Left ventricle myocardium superior (tissue), 1 donor: Measurements from ENCODE around the gene KYAT1. TPM values are rescaled to one million over a fixed set of nuclear protein-coding genes. Genes with fewer than 3 reads are reported as not detected.

Source experiments
- ATAC-seq: fragments of 200-7000 bp; cut with Tn5 transposase; one replicate; pipeline ENCODE4 v1.9.1; 2020; ENCODE audit warnings: mild to moderate bottlenecking, moderate library complexity
- DNase-seq: peaks from one replicate; pipeline ENCODE4 v3.0.0-alpha.2; 2020
- intact Hi-C: fragments of 100-400 bp; cut with micrococcal nuclease; formaldehyde crosslinking; loops from one replicate; pipeline ENCODE4 v1.11.0; 2022
- long read RNA-seq: library from polyadenylated mRNA; unstranded; transcript quantifications from one replicate; pipeline ENCODE4 v2.0.0, GENCODE V29; 2021
- total RNA-seq: library from RNA; stranded (reverse); fragmentation: NEBNext Ultra II Directional; extraction: Animal tissue kit (Norgen Biotek cat#: 25700); gene quantifications from one replicate; pipeline ENCODE4 v1.2.1, GENCODE V29; 2021
- donor health status: DM: no; HTN: yes; CAD: no; lungs with severe emphysema.

The KYAT1 gene
- 16.6 TPM for total RNA-seq
- long read RNA-seq, transcript KYAT1-201 (13 exons, 1,903 nt): major isoform, 10 of 27 reads
- long read RNA-seq, partial matches to known transcripts: 11 of 27 reads
- long read RNA-seq, other reads (novel, unspliced or antisense): 6 of 27 reads

DNA sequence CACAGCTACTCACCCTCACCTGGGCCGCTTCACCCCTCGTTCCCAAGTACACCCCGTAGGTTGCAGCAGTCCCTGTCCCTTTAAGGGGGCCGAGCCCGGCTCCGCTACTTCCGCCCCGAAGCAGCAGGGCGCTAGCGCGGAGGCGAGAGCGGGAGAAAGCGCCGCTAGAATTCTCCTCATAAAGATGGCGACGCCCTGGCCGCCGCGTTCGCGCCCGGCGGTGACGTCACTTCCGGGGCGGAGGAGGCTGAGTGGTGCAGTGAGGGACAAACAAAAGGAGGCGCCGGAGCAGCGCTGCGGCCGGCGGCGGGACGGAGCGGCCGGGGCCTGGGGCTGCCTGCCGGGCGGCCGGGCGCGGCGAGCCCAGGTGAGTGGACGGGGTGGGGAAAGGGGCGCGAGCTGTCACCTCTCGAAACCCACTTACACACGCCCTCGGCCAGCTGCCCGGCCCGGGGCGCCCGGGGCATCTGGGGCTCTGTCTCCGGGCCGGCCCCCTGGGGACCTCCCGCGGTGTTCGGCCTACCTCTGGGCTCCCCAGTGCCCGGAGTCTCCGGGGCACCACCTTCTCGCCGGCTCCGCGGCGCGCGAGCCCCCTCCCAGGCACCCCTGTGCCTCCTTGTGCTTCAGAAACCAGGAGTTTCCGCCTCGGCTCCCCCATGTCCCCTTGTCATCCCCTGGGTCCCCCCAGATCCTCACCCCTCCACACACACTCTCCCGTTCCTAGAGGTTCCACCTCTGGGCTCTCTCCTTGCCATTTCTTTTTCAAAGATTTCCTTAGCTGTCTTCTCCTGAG is at the start of gene KYAT1, which contains the start of gene LRRC8A:
KYAT1 (minus strand) TSS at position 67 of the 793 bp plus-strand sequence. CDS start 36,545 bp downstream, outside the sequence.
LRRC8A (plus strand) TSS at position 250 of the 793 bp plus-strand sequence. CDS start 25,032 bp downstream, outside the sequence.
- peak; percentile 99 for DNase-seq
- ATAC-seq: peak; percentile 90
- intact Hi-C loops: no loop called here

GRCh38 chr9:128929560-128929959 is 47.8 kb upstream of the KYAT1 start:
- ATAC-seq (no peak), DNase-seq (no peak)
- intact Hi-C loops: loop anchor here (5.0 kb wide), 1 partner anchor 67 kb away; no protein-coding TSS in a partner anchor

GRCh38 chr9:128928624-128929023 is 46.9 kb upstream of the KYAT1 start:
- ATAC-seq (no peak), DNase-seq (no peak)
- intact Hi-C loops: loop anchor here (5.0 kb wide), 1 partner anchor 66 kb away; no protein-coding TSS in a partner anchor

DNA sequence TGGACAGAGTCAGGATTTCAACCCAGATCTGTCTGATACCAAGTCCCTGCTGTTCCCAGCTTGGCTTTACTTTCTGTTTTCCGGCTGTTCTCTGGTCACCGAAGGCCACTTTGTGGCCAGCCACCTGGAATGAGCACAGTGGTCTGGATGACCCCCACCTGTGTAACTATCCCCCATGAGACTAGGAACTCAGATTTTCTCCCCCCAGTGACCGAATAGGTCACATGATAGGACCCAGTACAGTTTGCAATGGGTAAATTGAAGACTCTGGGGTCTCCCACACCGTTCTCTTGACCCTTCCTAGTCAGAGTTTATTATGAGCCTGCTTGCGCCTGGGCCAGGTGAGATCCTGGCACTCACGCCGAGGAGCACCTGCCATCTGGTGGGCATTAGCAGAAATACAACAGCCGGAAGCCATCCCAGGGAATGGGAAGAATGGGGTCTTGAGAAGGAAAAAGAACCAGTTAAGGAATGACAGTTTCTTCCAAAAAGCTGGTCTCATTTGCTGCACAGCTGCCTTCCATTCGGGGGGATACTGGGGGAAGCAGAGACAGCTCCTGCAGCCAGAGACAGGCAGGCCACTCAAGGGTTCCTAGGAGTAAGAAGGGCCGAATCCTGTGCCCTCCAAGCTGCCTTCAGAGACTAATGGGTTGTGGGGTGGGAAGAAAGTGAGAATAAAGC is 46.1 kb upstream of the KYAT1 start:
- DNase-seq (peak; percentile 68), ATAC-seq (peak; percentile 76)
- intact Hi-C loops: loop anchor here (5.0 kb wide), 1 partner anchor 66 kb away; no protein-coding TSS in a partner anchor

GRCh38 chr9:128923493-128923883 is 41.7 kb upstream of the KYAT1 start:
- intact Hi-C loops: no loop called here
- ATAC-seq: no peak
- no peak for DNase-seq

GRCh38 chr9:128921881-128922763 is 40.4 kb upstream of the KYAT1 start:
- intact Hi-C loops: no loop called here
- peak; percentile 68 for ATAC-seq
- DNase-seq: peak; percentile 76

- peak; percentile 86 for DNase-seq
- intact Hi-C loops: no loop called here
- peak; percentile 76 for ATAC-seq
Observed at GRCh38 chr9:128920381-128921058, 38.8 kb upstream of the KYAT1 start, which contains the start of gene PHYHD1. PHYHD1 (plus strand) TSS chr9:128920982; CDS start chr9:128922324, 1,342 bp downstream.

DNA sequence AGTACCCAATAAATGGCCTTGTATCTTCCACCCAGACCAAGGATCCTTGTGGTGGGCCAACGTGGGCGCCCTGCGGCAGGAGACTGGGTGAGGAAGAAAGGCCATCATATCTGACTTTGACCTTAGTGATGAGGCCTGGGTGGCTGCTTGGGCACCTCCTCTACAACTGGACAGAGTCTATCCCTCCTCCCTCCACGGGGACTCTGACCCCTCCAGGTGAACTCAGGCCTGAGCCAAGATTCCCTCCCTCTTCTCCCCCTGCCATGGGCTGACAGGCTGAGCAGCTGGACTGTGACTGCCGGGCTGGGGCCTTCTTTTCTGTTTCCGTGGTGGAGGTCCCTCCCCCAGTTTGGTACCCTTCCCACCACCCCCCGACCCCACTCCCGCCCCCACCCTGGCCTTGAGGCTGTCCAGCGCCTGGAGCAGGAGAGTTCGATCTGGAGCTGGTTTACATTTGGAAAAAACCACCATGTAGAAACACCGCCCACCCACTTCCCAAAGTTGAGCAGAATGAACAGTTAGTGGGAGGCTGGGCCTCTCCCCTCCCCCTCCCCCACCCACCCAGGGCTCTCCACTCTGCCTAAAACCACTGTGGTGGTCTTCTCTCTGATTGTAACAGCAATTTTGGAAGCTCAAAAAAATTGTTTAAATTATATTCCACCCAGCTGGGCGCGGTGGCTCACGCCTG is 37.8 kb upstream of the KYAT1 start:
- no peak for DNase-seq
- intact Hi-C loops: no loop called here
- ATAC-seq: no peak

- ATAC-seq (no peak), DNase-seq (no peak)
- intact Hi-C loops: no loop called here
Observed at GRCh38 chr9:128918921-128919320, 37.2 kb upstream of the KYAT1 start.

DNA sequence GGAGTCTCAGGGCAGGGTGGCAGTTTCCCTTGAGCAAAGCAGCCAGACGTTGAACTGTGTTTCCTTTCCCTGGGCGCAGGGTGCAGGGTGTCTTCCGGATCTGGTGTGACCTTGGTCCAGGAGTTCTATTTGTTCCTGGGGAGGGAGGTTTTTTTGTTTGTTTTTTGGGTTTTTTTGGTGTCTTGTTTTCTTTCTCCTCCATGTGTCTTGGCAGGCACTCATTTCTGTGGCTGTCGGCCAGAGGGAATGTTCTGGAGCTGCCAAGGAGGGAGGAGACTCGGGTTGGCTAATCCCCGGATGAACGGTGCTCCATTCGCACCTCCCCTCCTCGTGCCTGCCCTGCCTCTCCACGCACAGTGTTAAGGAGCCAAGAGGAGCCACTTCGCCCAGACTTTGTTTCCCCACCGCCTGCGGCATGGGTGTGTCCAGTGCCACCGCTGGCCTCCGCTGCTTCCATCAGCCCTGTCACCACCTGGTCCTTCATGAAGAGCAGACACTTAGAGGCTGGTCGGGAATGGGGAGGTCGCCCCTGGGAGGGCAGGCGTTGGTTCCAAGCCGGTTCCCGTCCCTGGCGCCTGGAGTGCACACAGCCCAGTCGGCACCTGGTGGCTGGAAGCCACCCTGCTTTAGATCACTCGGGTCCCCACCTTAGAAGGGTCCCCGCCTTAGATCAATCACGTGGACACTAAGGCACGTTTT is 35.5 kb upstream of the KYAT1 start:
- peak; percentile 47 for ATAC-seq
- peak; percentile 84 for DNase-seq
- intact Hi-C loops: no loop called here

GRCh38 chr9:128916745-128917144 is 35.0 kb upstream of the KYAT1 start:
- intact Hi-C loops: no loop called here
- no peak for ATAC-seq
- no peak for DNase-seq

DNA sequence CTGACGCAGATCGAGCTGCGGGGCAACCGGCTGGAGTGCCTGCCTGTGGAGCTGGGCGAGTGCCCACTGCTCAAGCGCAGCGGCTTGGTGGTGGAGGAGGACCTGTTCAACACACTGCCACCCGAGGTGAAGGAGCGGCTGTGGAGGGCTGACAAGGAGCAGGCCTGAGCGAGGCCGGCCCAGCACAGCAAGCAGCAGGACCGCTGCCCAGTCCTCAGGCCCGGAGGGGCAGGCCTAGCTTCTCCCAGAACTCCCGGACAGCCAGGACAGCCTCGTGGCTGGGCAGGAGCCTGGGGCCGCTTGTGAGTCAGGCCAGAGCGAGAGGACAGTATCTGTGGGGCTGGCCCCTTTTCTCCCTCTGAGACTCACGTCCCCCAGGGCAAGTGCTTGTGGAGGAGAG is 34.5 kb upstream of the KYAT1 start:
- intact Hi-C loops: no loop called here
- ATAC-seq (peak; percentile 7), DNase-seq (peak; percentile 75)

DNA sequence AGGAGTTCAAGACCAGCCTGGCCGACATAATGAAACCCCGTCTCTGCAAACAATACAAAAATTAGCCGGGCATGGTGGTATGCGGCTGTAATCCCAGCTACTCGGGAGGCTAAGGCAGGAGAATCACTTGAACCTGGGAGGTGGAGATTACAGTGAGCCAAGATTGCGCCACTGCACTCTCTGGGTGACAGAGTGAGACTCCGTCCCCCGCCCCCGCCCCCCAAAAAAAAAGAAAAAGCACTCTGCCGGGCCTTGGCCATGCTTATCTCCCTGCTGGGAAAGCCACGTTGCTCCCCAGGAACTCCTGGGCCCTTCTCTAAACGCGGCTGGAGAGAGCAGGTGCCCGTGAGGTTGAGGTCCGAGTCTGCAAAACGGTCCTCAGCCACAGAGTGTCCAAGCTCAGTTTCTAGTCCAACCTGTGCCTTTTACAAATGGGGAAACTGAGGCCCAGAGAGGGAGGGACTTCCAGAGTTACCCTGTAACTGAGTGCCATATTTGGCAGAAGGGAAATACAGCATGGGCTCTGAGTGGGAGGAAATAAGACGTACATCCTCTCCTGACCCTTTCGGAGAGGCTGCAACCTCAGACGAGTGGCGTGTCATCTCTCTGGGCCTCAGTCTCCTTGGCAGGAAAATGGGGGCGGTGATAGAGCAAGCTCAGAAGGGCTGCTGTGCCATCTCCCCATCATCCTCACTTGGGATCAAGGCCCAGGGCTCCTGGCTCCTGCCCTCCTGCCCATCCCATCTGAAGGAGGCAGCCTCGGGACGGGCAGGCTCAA is 32.4 kb upstream of the KYAT1 start:
- ATAC-seq (no peak), DNase-seq (no peak)
- intact Hi-C loops: no loop called here

DNA sequence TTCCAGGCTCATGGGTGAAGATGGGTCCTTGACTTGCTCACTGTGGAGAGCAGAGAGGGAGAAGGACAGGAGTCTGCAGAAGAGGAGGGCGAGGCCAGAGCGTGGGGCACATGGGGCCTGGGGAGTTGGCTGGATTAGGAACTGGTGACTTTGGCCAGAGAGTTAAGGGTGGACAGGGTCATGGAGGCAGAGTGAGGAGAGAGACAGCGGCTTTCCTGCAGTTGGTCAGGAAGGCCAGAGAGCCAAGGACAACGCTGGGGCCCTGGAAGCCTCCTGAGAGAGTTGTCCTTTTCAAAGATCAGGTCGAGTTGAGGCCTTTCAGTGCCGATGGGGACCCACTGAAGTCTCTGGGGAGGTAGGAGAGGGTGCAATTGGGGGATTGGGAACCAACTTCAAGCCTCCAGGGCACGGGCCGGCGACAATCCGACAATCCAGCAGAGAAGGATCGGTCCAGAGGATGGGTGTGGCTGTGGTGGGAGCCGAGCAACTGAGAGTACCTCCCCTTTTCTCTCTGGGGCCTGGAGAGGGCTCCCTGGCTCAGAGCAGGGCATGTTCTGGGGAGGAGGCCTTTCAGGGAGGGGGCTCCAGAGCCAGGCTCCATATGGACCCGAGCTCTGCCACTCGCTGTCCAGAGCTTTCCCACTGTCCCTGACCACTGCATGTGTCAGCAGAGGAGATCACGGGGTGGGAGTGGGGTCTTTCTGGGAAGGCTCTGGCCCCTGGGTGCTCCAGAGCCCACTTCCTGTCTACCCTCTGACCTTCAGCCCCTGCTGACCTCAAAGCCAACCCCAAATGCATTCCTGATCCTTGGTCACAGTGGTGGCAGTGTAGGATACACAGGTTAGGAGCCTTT is 31.5 kb upstream of the KYAT1 start:
- intact Hi-C loops: no loop called here
- DNase-seq (no peak), ATAC-seq (peak; percentile 12)

DNA sequence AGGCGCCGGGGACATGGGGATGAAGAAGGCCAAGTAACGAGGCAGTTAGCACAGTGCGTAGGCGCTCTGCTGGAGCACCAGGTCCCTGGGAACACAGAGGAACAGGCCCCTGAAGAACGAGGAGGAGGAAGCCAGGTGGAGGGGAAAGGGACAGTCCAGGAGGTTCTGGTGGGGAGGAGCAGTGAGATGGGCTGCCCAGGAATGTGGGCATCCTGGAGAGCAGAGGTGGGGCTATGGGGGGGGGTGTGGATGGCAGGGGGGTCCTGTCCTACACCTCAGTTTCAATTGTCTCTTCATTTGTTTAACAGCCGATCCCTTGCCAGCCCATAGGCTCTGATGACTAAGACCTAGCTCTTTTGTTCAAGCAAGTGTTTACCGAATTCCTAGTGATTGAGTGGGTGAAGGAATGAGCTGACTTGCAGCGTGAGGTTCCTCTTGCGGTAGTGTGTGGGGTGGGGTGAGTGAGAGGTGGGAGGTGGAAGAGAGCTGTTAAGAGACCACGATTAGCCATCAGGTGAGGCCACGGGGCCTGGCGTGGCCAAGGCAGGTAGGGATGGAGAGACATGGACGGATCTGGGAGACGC is 30.6 kb upstream of the KYAT1 start:
- ATAC-seq: no peak
- intact Hi-C loops: no loop called here

More for the DNA sequence above, 30.6 kb upstream of the KYAT1 start:
- no peak for DNase-seq
